K562 (cell line): ENCODE data around the gene PRKD1. TPM values are rescaled to one million over a fixed set of nuclear protein-coding genes. Genes with fewer than 3 reads are reported as not detected.

Source experiments
- ATAC-seq: fragments of 200-7000 bp; cut with Tn5 transposase; 3 replicates; pipeline ENCODE4 v1.9.1; 2020; ENCODE audit warnings: moderate library complexity
- BruUV-seq: library from RNA; stranded (reverse); fragments of 400-500 nt; replicated peaks from 2 replicates; lab custom pipeline; 2021; lab: Mats Ljungman, UMichigan
- CTCF ChIA-PET: fragments of 300-600 bp; formaldehyde crosslinking; extraction: SDS; loops from one replicate; lab custom pipeline; 2021; ENCODE audit warnings: low intra/inter-chr PET ratio; lab: Yijun Ruan, JAX
- POLR2A ChIA-PET: fragments of 300-600, 350-650 bp; sonication (Branson Sonifier 250); formaldehyde crosslinking; extraction: SDS; loops from one replicate; lab custom pipeline; 2021; ENCODE audit warnings: antibody characterized with exemption, inconsistent platforms; lab: Yijun Ruan, JAX
- DNase-seq, 4 experiments: peaks; one replicate each; pipeline versions ENCODE4 v3.0.0 to v3.0.0-alpha.2; 2011 to 2018; ENCODE audit warnings: low spot score in 3 of 4, mixed read lengths in 3 of 4; ENCODE audit errors: extremely low read depth in 1 of 4
- FAIRE-seq: peaks from 2 replicates; lab custom pipeline; 2011; peaks lifted over from hg19 to GRCh38; lab: Jason Lieb, UNC
- H2AFZ ChIP-seq: 2 replicates; pipeline ENCODE4 v1.6.0; 2011; ENCODE audit warnings: low read depth, low read length, control low read depth, inconsistent platforms
- H3K27ac ChIP-seq: fragments of 200-600 bp; 3 replicates; pipeline ENCODE4 v1.8.0; 2011; ENCODE audit warnings: low read depth, mild to moderate bottlenecking, control low read depth, inconsistent platforms, low read length, moderate library complexity, mixed read lengths; ENCODE audit errors: extremely low read depth
- H3K27me3 ChIP-seq, 2 experiments: fragments of 300-600 bp in 1 of 2; 2 replicates in 1 of 2; 3 replicates in 1 of 2; pipeline versions ENCODE4 v1.6.0 to v1.8.0; 2011; ENCODE audit warnings: inconsistent platforms in 2 of 2, low read length in 2 of 2, mild to moderate bottlenecking in 1 of 2, mixed read lengths in 1 of 2, moderate library complexity in 1 of 2; ENCODE audit not compliant: control insufficient read depth in 2 of 2, insufficient read depth in 2 of 2
- H3K36me3 ChIP-seq: fragments of 300-600 bp; 3 replicates; pipeline ENCODE4 v1.8.0; 2011; ENCODE audit warnings: mild to moderate bottlenecking, low read length, inconsistent platforms; ENCODE audit not compliant: control insufficient read depth, insufficient read depth
- H3K4me1 ChIP-seq, 2 experiments: fragments of 200-600 bp in 1 of 2; replicated peaks in 1 of 2; 2 replicates in 1 of 2; 3 replicates in 1 of 2; pipeline versions ENCODE4 v1.5.1 to v1.8.0; 2011; ENCODE audit warnings: inconsistent platforms in 2 of 2, low read length in 2 of 2, mild to moderate bottlenecking in 1 of 2, mixed read lengths in 1 of 2, moderate library complexity in 1 of 2; ENCODE audit not compliant: control insufficient read depth in 2 of 2, insufficient read depth in 2 of 2
- H3K4me2 ChIP-seq: 2 replicates; pipeline ENCODE4 v1.6.1; 2011; ENCODE audit warnings: low read length, control low read depth, inconsistent platforms, mixed read lengths; ENCODE audit not compliant: insufficient read depth
- H3K4me3 ChIP-seq: fragments of 200-600 bp; sonication (generic), shearing (Covaris generic); 2 replicates; pipeline ENCODE4 v1.5.1; 2016; ENCODE audit warnings: control low read depth, inconsistent platforms
- H3K79me2 ChIP-seq: fragments of 200-600 bp; 3 replicates; pipeline ENCODE4 v1.8.0; 2011; ENCODE audit warnings: low read length, inconsistent platforms; ENCODE audit not compliant: control insufficient read depth, insufficient read depth
- H3K9ac ChIP-seq, 2 experiments: 2 replicates each; pipeline versions ENCODE4 v1.6.0 to v1.6.1; 2011; ENCODE audit warnings: low read depth in 2 of 2, low read length in 2 of 2, control low read depth in 1 of 2, inconsistent platforms in 1 of 2, mild to moderate bottlenecking in 1 of 2, mixed read lengths in 1 of 2; ENCODE audit not compliant: insufficient read depth in 1 of 2
- H3K9me1 ChIP-seq: one replicate; pipeline ENCODE4 v1.6.0; 2011; ENCODE audit warnings: inconsistent platforms, mild to moderate bottlenecking, low read length, moderate library complexity; ENCODE audit not compliant: control insufficient read depth, insufficient read depth
- H3K9me3 ChIP-seq: replicated peaks from 2 replicates; pipeline ENCODE4 v1.5.1; 2011; ENCODE audit warnings: low read depth, low read length, inconsistent platforms; ENCODE audit not compliant: control insufficient read depth, insufficient read depth
- H4K20me1 ChIP-seq: replicated peaks from 2 replicates; pipeline ENCODE4 v1.6.1; 2011; ENCODE audit warnings: low read length, inconsistent platforms, mixed read lengths; ENCODE audit not compliant: control insufficient read depth, insufficient read depth
- NUFIP1 ChIP-seq: fragments of 450-650 bp; IDR thresholded peaks from 2 replicates; pipeline ENCODE4 v1.6.1; 2018; ENCODE audit not compliant: partially characterized antibody
- POLR2G ChIP-seq: fragments of 200-400 bp; formaldehyde crosslinking; IDR thresholded peaks from 2 replicates; pipeline ENCODE4 v1.6.1; 2017; ENCODE audit warnings: low read depth, mild to moderate bottlenecking, antibody characterized with exemption, low read length, moderate library complexity
- RAD21 ChIP-seq, 2 experiments: fragments of 250-450 bp in 1 of 2; fragments of 450-650 bp in 1 of 2; sonication (Bioruptor Pico) in 1 of 2; formaldehyde crosslinking in 1 of 2; IDR thresholded peaks in 1 of 2; conservative IDR thresholded peaks in 1 of 2; 2 replicates each; pipeline versions ENCODE4 v1.4.0 to v1.8.0; 2020 to 2022; ENCODE audit warnings: mild to moderate bottlenecking in 2 of 2, moderate library complexity in 1 of 2
- SMARCE1 ChIP-seq: fragments of 450-650 bp; IDR thresholded peaks from 2 replicates; pipeline ENCODE4 v1.7.1; 2016; ENCODE audit warnings: mild to moderate bottlenecking
- SREBF1 ChIP-seq: fragments of 150-350 bp; IDR thresholded peaks from 2 replicates; pipeline ENCODE4 v1.6.1; 2014; ENCODE audit warnings: antibody characterized with exemption, low read depth, low read length, borderline replicate concordance
- ZEB2 ChIP-seq: fragments of 450-650 bp; IDR thresholded peaks from 2 replicates; pipeline ENCODE4 v1.6.1; 2016
- ZNF408 ChIP-seq: fragments of 250-450 bp; sonication (Bioruptor Pico); IDR thresholded peaks from 2 replicates; pipeline ENCODE4 v1.4.0; 2020; ENCODE audit warnings: low read depth, mild to moderate bottlenecking, moderate library complexity
- ZNF41 ChIP-seq: fragments of 250-450 bp; sonication (Bioruptor Pico); conservative IDR thresholded peaks from 2 replicates; pipeline ENCODE4 v1.4.0; 2020; ENCODE audit warnings: mild to moderate bottlenecking
- ZNF77 ChIP-seq: fragments of 250-450 bp; sonication (Bioruptor Pico); IDR thresholded peaks from 2 replicates; pipeline ENCODE4 v1.5.0; 2020
- WGBS: fragments of 100-300 bp; shearing (Covaris generic); methylation state at CpG from one replicate; pipeline ENCODE4 v1.1.6; 2016; ENCODE audit warnings: low coverage, mixed read lengths; ENCODE audit not compliant: insufficient coverage; ENCODE audit errors: missing lambda C conversion rate; 5-methylcytosine and 5-hydroxymethylcytosine counted together
- in situ Hi-C: fragments of 300-500 bp; cut with MboI; formaldehyde crosslinking; loops from 4 replicates; pipeline ENCODE4 v1.15.0; 2018; ENCODE audit warnings: inconsistent platforms, mixed read lengths
- intact Hi-C: fragments of 100-400 bp; cut with micrococcal nuclease; formaldehyde crosslinking; loops from 2 replicates; pipeline ENCODE4 v1.14.2; 2022
- polyA plus RNA-seq, 8 experiments: library from polyadenylated mRNA; depleted of rRNA in 4 of 8; stranded (reverse) in 5 of 8; unstranded in 3 of 8; fragments of >200 nt; fragmentation: Nextera tagmentation in 2 of 8; fragmentation: Illumina TruSeq in 1 of 8; extraction: Ambion mirVana in 2 of 8; extraction: Trizol in 1 of 8; gene quantifications; 2 replicates each; pipeline versions ENCODE4 v1.2.1 to v1.2.3, GENCODE V29; 2011 to 2014; ENCODE audit warnings: inconsistent platforms in 1 of 8, missing spikeins in 1 of 8
- total RNA-seq, 7 experiments: library from RNA; depleted of rRNA in 6 of 7; stranded (reverse); fragments of >200 nt in 6 of 7; fragmentation: Illumina TruSeq in 2 of 7; extraction: Trizol in 2 of 7; gene quantifications; 2 replicates each; pipeline versions ENCODE4 v1.2.1 to v1.2.3, GENCODE V29; 2011 to 2021; ENCODE audit warnings: low replicate concordance in 1 of 7
- TF ChIP-seq, protein P1 (sequence below), 3 experiments: IDR thresholded peaks in 2 of 3; conservative IDR thresholded peaks in 1 of 3; 2 replicates each; pipeline ENCODE4 v1.5.1; 2011 to 2012; ENCODE audit warnings: low read length in 3 of 3, mild to moderate bottlenecking in 3 of 3, control low read depth in 2 of 3, improper control_type of control experiment in 1 of 3, inconsistent platforms in 1 of 3, low read depth in 1 of 3, mixed read lengths in 1 of 3, moderate library complexity in 1 of 3; ENCODE audit not compliant: insufficient read depth in 2 of 3

The PRKD1 gene
- total and polyA plus RNA-seq, 9 of the 15 experiments (the other 6 are each of a cell fraction or from before 2014, with no cell fraction given) = 0.04 to 0.25 (median 0.13) TPM; not detected in 1

DNA sequence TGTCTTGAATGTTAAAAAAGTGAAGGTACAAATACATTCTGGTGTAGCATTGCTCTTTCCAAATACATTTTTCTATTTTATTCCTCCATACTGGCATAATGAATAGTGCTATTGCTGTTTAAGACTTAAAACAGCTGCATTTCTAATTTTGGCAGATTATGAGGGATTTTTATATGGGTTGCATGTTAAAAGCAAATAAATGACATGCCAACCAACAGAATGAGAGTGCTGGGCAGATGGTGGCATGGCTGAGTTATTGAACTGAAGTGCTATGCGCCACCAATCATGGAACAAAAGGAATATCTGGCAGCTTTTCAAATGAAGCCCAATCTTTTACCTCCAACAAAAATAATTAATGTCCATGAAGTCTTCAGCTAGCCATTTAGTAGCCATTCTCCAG, 215.0 kb downstream of the PRKD1 start:
- DNase-seq (no peak), ATAC-seq (no peak), FAIRE-seq (no peak)
- ChIA-PET POLR2A (no interaction called here), CTCF (no interaction called here)
- Histone ChIP-seq H3K9me3 (no peaks in the 10 kb centered on the region), H3K4me3 (no peak overlapping the region), H3K79me2 (no peaks in the 10 kb centered on the region), H3K27ac (no peak overlapping the region), H3K9me1 (no peaks in the 10 kb centered on the region), H3K9ac (no peak overlapping the region), H2AFZ (no peak overlapping the region), H3K36me3 (no peaks in the 10 kb centered on the region), H3K27me3 (no peaks in the 10 kb centered on the region), H3K4me1 (no peaks in the 10 kb centered on the region), H3K4me2 (no peak overlapping the region), H4K20me1 (no peaks in the 10 kb centered on the region)
- intact Hi-C loops (no loop called here), in situ Hi-C loops (no loop called here)
- no TSS peak for BruUV-seq
- TF ChIP-seq ZNF408 (no peak), ZNF77 (CRISPR knock-in tag) (no peak), NUFIP1 (no peak), POLR2G (no peak), SREBF1 (no peak)
- WGBS = 44% methylated on average over 1 of the region's 1 CpG

DNA sequence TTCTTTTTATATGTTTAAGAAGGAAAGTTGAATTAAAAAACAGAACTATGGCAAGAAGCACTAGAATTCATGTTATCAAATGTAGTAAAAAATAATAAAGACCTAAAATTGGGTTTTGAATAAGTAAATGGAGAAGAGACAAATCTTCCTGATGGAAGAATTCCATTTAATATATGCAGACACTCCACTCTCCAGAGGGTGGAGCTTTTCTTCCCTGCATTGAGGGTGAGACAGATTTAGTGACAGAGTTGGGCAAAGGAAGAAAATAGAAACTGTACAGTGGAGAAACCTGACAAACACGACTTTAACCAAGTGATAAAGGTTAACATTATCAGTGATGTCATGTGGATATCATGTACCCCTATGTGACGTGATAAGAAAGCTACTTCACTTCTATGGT, 217.6 kb downstream of the PRKD1 start:
- 13% methylated on average over 2 of the region's 2 CpGs for WGBS
- POLR2A ChIA-PET = no interaction called here

More for the DNA sequence above, 217.6 kb downstream of the PRKD1 start:
- intact Hi-C loops = no loop called here
- no peaks in the 10 kb centered on the region for H3K27me3 ChIP-seq
- no peak overlapping the region for H3K9ac ChIP-seq
- DNase-seq (no peak), FAIRE-seq (no peak), ATAC-seq (no peak)
- H3K4me2 ChIP-seq = no peak overlapping the region
- BruUV-seq = no TSS peak
- H3K79me2 ChIP-seq = no peaks in the 10 kb centered on the region
- no peaks in the 10 kb centered on the region for H3K36me3 ChIP-seq
- H3K4me3 ChIP-seq = no peak overlapping the region
- H4K20me1 ChIP-seq = no peaks in the 10 kb centered on the region
- no peaks in the 10 kb centered on the region for H3K9me3 ChIP-seq
- no peak overlapping the region for H2AFZ ChIP-seq
- H3K27ac ChIP-seq = no peak overlapping the region
- H3K4me1 ChIP-seq = no peaks in the 10 kb centered on the region
- TF ChIP-seq SMARCE1 (no peak), ZEB2 (no peak), RAD21 (CRISPR knock-in tag; conservative IDR thresholded peaks at IDR 0.05 in 1 of 2, IDR thresholded peaks at IDR 0.05 in 1 of 2) (peak; percentile 22 to 28; a peak in 2 of 4 replicates), ZNF41 (CRISPR knock-in tag) (no peak)
- TF ChIP-seq, protein P1, sequence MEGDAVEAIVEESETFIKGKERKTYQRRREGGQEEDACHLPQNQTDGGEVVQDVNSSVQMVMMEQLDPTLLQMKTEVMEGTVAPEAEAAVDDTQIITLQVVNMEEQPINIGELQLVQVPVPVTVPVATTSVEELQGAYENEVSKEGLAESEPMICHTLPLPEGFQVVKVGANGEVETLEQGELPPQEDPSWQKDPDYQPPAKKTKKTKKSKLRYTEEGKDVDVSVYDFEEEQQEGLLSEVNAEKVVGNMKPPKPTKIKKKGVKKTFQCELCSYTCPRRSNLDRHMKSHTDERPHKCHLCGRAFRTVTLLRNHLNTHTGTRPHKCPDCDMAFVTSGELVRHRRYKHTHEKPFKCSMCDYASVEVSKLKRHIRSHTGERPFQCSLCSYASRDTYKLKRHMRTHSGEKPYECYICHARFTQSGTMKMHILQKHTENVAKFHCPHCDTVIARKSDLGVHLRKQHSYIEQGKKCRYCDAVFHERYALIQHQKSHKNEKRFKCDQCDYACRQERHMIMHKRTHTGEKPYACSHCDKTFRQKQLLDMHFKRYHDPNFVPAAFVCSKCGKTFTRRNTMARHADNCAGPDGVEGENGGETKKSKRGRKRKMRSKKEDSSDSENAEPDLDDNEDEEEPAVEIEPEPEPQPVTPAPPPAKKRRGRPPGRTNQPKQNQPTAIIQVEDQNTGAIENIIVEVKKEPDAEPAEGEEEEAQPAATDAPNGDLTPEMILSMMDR (IDR thresholded peaks at IDR 0.05 in 2 of 3, conservative IDR thresholded peaks at IDR 0.05 in 1 of 3; ENCODE audit: insufficient read depth in 2 of 3, low read depth in 1 of 3, low read length in 3 of 3) = peak in 1 of 3 experiments; percentile 24; a peak in 2 of 6 replicates
- no peaks in the 10 kb centered on the region for H3K9me1 ChIP-seq
- CTCF ChIA-PET = interaction anchor here (0.7 kb wide), 1 partner anchor 120 kb away, joined by 3 read pairs; no protein-coding TSS in a partner anchor
- in situ Hi-C loops = no loop called here
